ENCODE measurements around the gene SLC37A1.

Gene SLC37A1

GRCh38 chr21:42581336-42581992 is 67.8 kb downstream of the SLC37A1 start:
- H3K4me3 ChIP-seq (ENCODE audit: low read depth, low read length) = no peak overlapping the region
- no peak for DNase-seq (ENCODE audit: low read depth)

- no peak overlapping the region for H3K4me3 ChIP-seq (ENCODE audit: low read depth, low read length)
- DNase-seq (ENCODE audit: low read depth) = no peak
Measured at GRCh38 chr21:42581993-42582786, 68.5 kb downstream of the SLC37A1 start.

- no peak overlapping the region for H3K4me3 ChIP-seq (ENCODE audit: low read depth, low read length)
- no peak for DNase-seq (ENCODE audit: low read depth)
Measured at GRCh38 chr21:42582787-42583476, 69.3 kb downstream of the SLC37A1 start.

GRCh38 chr21:42583477-42584295 is 70.0 kb downstream of the SLC37A1 start:
- no peak for DNase-seq (ENCODE audit: low read depth)

GRCh38 chr21:42584296-42584641 is 70.6 kb downstream of the SLC37A1 start:
- no peak overlapping the region for H3K4me3 ChIP-seq (ENCODE audit: low read depth, low read length)
- no peak for DNase-seq (ENCODE audit: low read depth)

More at GRCh38 chr21:42583477-42584295, 70.0 kb downstream of the SLC37A1 start:
- H3K4me3 ChIP-seq (ENCODE audit: low read depth, low read length) = no peak overlapping the region

- no peak for DNase-seq (ENCODE audit: low read depth)
- H3K4me3 ChIP-seq (ENCODE audit: low read depth, low read length) = no peak overlapping the region
Measured at GRCh38 chr21:42585881-42586280, 72.2 kb downstream of the SLC37A1 start.

GRCh38 chr21:42586406-42586805 is 72.8 kb downstream of the SLC37A1 start:
- no peak overlapping the region for H3K4me3 ChIP-seq (ENCODE audit: low read depth, low read length)
- no peak for DNase-seq (ENCODE audit: low read depth)

- DNase-seq (ENCODE audit: low read depth) = no peak
- no peak overlapping the region for H3K4me3 ChIP-seq (ENCODE audit: low read depth, low read length)
Measured at GRCh38 chr21:42587036-42587435, 73.4 kb downstream of the SLC37A1 start.

- DNase-seq (ENCODE audit: low read depth) = no peak
Measured at GRCh38 chr21:42590431-42591131, 76.9 kb downstream of the SLC37A1 start.

GRCh38 chr21:42591170-42591869 is 77.7 kb downstream of the SLC37A1 start:
- H3K4me3 ChIP-seq (ENCODE audit: low read depth, low read length) = no peak overlapping the region
- no peak for DNase-seq (ENCODE audit: low read depth)

More at GRCh38 chr21:42590431-42591131, 76.9 kb downstream of the SLC37A1 start:
- no peak overlapping the region for H3K4me3 ChIP-seq (ENCODE audit: low read depth, low read length)

GRCh38 chr21:42592156-42592820 is 78.6 kb downstream of the SLC37A1 start:
- H3K4me3 ChIP-seq (ENCODE audit: low read depth, low read length) = no peak overlapping the region
- no peak for DNase-seq (ENCODE audit: low read depth)

GRCh38 chr21:42593007-42593814 is 79.6 kb downstream of the SLC37A1 start:
- no peak for DNase-seq (ENCODE audit: low read depth)
- no peak overlapping the region for H3K4me3 ChIP-seq (ENCODE audit: low read depth, low read length)

GRCh38 chr21:42594616-42595282 is 81.1 kb downstream of the SLC37A1 start:
- no peak overlapping the region for H3K4me3 ChIP-seq (ENCODE audit: low read depth, low read length)

GRCh38 chr21:42595283-42596187 is 81.9 kb downstream of the SLC37A1 start:
- no peak for DNase-seq (ENCODE audit: low read depth)
- no peak overlapping the region for H3K4me3 ChIP-seq (ENCODE audit: low read depth, low read length)

More at GRCh38 chr21:42594616-42595282, 81.1 kb downstream of the SLC37A1 start:
- DNase-seq (ENCODE audit: low read depth) = no peak

- H3K4me3 ChIP-seq (ENCODE audit: low read depth, low read length) = no peak overlapping the region
- no peak for DNase-seq (ENCODE audit: low read depth)
Measured at GRCh38 chr21:42596657-42597056, 83.0 kb downstream of the SLC37A1 start.

Measured in skeletal muscle cell (primary cell).